ENCODE measurements around the gene OSBPL8. TPM values are rescaled to one million over a fixed set of nuclear protein-coding genes. Genes with fewer than 3 reads are reported as not detected.

OSBPL8 gene
- total RNA-seq, 2 experiments from 2014 or later, result 25.0 to 61.3 TPM

- Histone ChIP-seq H3K4me1 (ENCODE audit: insufficient read depth, low read length, poor library complexity, severe bottlenecking) (no peaks in the 10 kb centered on the region), H3K27ac (ENCODE audit: low read depth, low read length, poor library complexity, severe bottlenecking) (no peak overlapping the region), H2AFZ (ENCODE audit: low read length) (no peak overlapping the region), H3K4me2 (ENCODE audit: low read length) (no peak overlapping the region), H3K9me3 (ENCODE audit: low read length) (no peaks in the 10 kb centered on the region), H4K20me1 (ENCODE audit: insufficient read depth, low read length) (no peaks in the 10 kb centered on the region), H3K4me3 (ENCODE audit: low read depth, low read length, poor library complexity, severe bottlenecking) (no peak overlapping the region), H3K36me3 (ENCODE audit: insufficient read depth, low read length) (peaks cover 44% of the 10 kb centered on the region), H3K79me2 (ENCODE audit: insufficient read depth, low read depth, low read length) (no peaks in the 10 kb centered on the region), H3K9me2 (ENCODE audit: insufficient read depth, low read length) (no peaks in the 10 kb centered on the region)
- no peak for TF ChIP-seq CTCF (conservative IDR thresholded peaks at IDR 0.05; ENCODE audit: low read length)
- TF ChIP-seq EZH2phosphoT487 (IDR thresholded peaks at IDR 0.05; ENCODE audit: borderline replicate concordance, low read depth, low read length), result no peak
- intact Hi-C loops (cut with micrococcal nuclease; ENCODE audit: unreplicated experiment), result no loop called here
- no TSS peak for BruUV-seq (replicated peaks)
- DNase-seq (ENCODE audit: low spot score), result no peak
- POLR2A ChIA-PET, result interaction anchor here (0.7 to 1.7 kb wide), 5 partner anchors 9 to 292 kb away, joined by 3 to 4 read pairs (median 4); no protein-coding TSS in a partner anchor
- CTCF ChIA-PET (ENCODE audit: unreplicated experiment), result no interaction called here
Observed at GRCh38 chr12:76375939-76376338, 183.6 kb downstream of the OSBPL8 start.

- no peaks in the 10 kb centered on the region for H3K4me1 ChIP-seq (ENCODE audit: insufficient read depth, low read length, poor library complexity, severe bottlenecking)
- H3K79me2 ChIP-seq (ENCODE audit: insufficient read depth, low read depth, low read length), result no peaks in the 10 kb centered on the region
- TF ChIP-seq CTCF (conservative IDR thresholded peaks at IDR 0.05; ENCODE audit: low read length) (no peak), EZH2phosphoT487 (IDR thresholded peaks at IDR 0.05; ENCODE audit: borderline replicate concordance, low read depth, low read length) (no peak)
- DNase-seq (ENCODE audit: low spot score), result no peak
- no peak overlapping the region for H2AFZ ChIP-seq (ENCODE audit: low read length)
- no peak overlapping the region for H3K4me3 ChIP-seq (ENCODE audit: low read depth, low read length, poor library complexity, severe bottlenecking)
- H3K36me3 ChIP-seq (ENCODE audit: insufficient read depth, low read length), result peaks cover 49% of the 10 kb centered on the region
- ChIA-PET POLR2A (interaction anchor here (0.7 to 1.4 kb wide), 2 partner anchors 20 to 292 kb away, joined by 3 to 4 read pairs; no protein-coding TSS in a partner anchor), CTCF (ENCODE audit: unreplicated experiment) (no interaction called here)
- intact Hi-C loops (cut with micrococcal nuclease; ENCODE audit: unreplicated experiment), result no loop called here
- no peaks in the 10 kb centered on the region for H3K9me2 ChIP-seq (ENCODE audit: insufficient read depth, low read length)
- BruUV-seq (replicated peaks), result no TSS peak
- H3K9me3 ChIP-seq (ENCODE audit: low read length), result no peaks in the 10 kb centered on the region
- no peaks in the 10 kb centered on the region for H4K20me1 ChIP-seq (ENCODE audit: insufficient read depth, low read length)
- no peak overlapping the region for H3K27ac ChIP-seq (ENCODE audit: low read depth, low read length, poor library complexity, severe bottlenecking)
- H3K4me2 ChIP-seq (ENCODE audit: low read length), result no peak overlapping the region
Observed at GRCh38 chr12:76375470-76375869, 184.1 kb downstream of the OSBPL8 start.

- H3K4me1 ChIP-seq (ENCODE audit: insufficient read depth, low read length, poor library complexity, severe bottlenecking), result no peaks in the 10 kb centered on the region
- no peak for TF ChIP-seq EZH2phosphoT487 (IDR thresholded peaks at IDR 0.05; ENCODE audit: borderline replicate concordance, low read depth, low read length)
- TF ChIP-seq CTCF (conservative IDR thresholded peaks at IDR 0.05; ENCODE audit: low read length), result no peak
- CTCF ChIA-PET (ENCODE audit: unreplicated experiment), result no interaction called here
- H3K4me3 ChIP-seq (ENCODE audit: low read depth, low read length, poor library complexity, severe bottlenecking), result no peak overlapping the region
- no peak overlapping the region for H3K27ac ChIP-seq (ENCODE audit: low read depth, low read length, poor library complexity, severe bottlenecking)
- BruUV-seq (replicated peaks), result no TSS peak
- no peaks in the 10 kb centered on the region for H3K9me3 ChIP-seq (ENCODE audit: low read length)
- peaks cover 58% of the 10 kb centered on the region for H3K36me3 ChIP-seq (ENCODE audit: insufficient read depth, low read length)
- H4K20me1 ChIP-seq (ENCODE audit: insufficient read depth, low read length), result no peaks in the 10 kb centered on the region
- intact Hi-C loops (cut with micrococcal nuclease; ENCODE audit: unreplicated experiment), result no loop called here
- DNase-seq (ENCODE audit: low spot score), result no peak
- no peaks in the 10 kb centered on the region for H3K79me2 ChIP-seq (ENCODE audit: insufficient read depth, low read depth, low read length)
- H3K4me2 ChIP-seq (ENCODE audit: low read length), result no peak overlapping the region
- POLR2A ChIA-PET, result interaction anchor here (0.6 kb wide), 1 partner anchor 230 kb away, joined by 3 read pairs; no protein-coding TSS in a partner anchor
- H2AFZ ChIP-seq (ENCODE audit: low read length), result no peak overlapping the region
- H3K9me2 ChIP-seq (ENCODE audit: insufficient read depth, low read length), result no peaks in the 10 kb centered on the region
Observed at GRCh38 chr12:76374386-76375020, 185.1 kb downstream of the OSBPL8 start.
